ENCODE data around the gene CCSER2.
A peak's percentile ranks its signal among the peaks of the same experiment; 100 is the strongest.

Gene CCSER2

DNA sequence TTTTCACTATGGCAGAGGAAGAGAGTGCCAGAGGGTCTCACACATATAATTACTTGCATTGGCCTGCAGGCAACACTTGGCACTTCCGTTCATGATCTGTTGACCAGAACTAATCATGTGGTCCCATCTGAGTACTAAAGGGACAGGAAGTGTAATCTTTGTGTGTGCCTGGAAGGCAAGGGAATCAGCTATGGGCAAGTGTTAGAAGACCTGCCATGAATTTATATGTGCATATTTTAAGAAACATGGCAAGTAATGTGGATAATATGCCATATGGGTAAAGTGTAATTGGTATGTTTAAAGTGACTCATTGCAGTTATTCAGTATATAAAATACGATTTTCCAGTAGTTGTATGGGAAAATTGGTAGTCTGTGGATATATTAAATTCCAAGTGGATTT is 46.1 kb downstream of the CCSER2 start:
- TF ChIP-seq, protein P1, sequence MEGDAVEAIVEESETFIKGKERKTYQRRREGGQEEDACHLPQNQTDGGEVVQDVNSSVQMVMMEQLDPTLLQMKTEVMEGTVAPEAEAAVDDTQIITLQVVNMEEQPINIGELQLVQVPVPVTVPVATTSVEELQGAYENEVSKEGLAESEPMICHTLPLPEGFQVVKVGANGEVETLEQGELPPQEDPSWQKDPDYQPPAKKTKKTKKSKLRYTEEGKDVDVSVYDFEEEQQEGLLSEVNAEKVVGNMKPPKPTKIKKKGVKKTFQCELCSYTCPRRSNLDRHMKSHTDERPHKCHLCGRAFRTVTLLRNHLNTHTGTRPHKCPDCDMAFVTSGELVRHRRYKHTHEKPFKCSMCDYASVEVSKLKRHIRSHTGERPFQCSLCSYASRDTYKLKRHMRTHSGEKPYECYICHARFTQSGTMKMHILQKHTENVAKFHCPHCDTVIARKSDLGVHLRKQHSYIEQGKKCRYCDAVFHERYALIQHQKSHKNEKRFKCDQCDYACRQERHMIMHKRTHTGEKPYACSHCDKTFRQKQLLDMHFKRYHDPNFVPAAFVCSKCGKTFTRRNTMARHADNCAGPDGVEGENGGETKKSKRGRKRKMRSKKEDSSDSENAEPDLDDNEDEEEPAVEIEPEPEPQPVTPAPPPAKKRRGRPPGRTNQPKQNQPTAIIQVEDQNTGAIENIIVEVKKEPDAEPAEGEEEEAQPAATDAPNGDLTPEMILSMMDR (conservative IDR thresholded peaks at IDR 0.05) = no peak

DNA sequence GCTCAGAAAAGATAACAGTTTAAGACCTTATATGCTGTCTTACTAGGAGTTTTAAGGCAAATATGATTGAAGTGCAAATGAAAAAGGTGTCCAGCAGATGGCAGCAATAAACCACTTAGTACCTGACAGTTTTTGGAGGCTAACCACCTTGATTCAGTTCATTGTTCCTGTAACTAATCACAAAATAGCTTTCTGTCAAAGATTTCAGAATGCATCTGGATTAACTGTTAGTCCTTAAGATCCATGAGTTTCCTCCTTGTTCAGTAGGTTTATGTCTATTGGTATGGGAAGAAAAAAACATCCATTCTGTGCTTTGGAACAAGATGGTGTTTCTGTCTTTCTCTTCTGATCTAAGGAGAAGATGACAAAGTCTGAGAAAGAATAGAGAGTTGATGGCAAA is 46.6 kb downstream of the CCSER2 start:
- TF ChIP-seq, protein P1 (conservative IDR thresholded peaks at IDR 0.05) = peak; percentile 85
- no peak overlapping the region for H3K27ac ChIP-seq

More for the DNA sequence above, 46.1 kb downstream of the CCSER2 start:
- no peak overlapping the region for H3K27ac ChIP-seq

DNA sequence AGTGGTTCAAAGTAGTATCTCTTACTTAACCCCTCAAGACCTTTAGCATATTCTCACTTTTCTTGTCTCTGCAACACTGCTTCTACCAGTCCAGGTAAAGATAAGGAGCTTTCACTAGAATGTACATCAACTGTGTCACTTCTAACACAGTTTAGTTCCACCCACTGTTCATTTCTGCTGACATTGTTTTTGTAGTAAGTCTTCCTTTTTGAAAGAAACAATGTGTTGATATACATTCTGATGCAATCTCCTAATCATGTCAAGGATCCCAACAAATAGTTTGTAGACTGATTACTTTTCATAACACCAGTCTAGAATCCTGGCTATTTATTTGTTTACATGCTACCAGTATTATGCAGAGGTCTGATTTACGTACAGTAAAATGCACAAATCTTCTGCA is 47.5 kb downstream of the CCSER2 start:
- TF ChIP-seq, protein P1 (conservative IDR thresholded peaks at IDR 0.05) = no peak

DNA sequence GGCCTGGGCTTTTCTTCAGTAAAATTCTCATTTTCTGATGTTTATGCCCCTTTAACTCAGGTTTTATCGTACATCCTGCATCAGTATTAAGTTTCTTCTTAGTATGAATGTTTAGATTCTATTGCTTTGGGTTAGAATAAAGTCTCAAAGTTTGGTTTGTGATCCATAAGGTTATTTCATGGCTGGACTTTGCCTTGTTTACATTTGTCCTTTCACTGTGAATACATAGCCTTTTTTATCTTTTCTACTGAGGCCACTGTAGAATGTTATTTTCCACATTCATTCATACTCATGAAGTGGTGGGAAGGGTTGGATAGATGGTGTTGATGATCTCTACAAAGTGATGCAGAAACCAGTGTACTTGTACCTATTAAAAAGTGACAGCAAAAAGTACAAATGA is 59.8 kb downstream of the CCSER2 start:
- H3K27ac ChIP-seq = no peak overlapping the region
- TF ChIP-seq, protein P1 (conservative IDR thresholded peaks at IDR 0.05) = no peak

More for the DNA sequence above, 47.5 kb downstream of the CCSER2 start:
- H3K27ac ChIP-seq = no peak overlapping the region

DNA sequence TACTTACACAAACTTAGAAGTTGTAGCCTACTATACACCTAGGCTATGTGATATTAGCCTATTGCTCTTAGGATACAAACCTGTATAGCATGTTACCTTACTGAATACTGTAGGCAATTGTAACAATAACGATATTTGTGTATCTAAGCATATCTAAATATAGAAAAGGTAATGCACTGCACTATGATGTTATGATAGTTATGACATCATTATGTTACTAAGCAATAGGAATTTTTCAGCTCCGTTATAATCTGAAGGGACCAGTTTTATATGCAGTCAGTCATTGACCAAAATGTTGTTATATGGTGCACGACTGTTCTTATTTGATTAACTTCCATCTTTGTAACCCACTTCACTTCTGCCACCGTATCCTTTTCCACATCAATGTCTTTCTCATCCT is 62.0 kb downstream of the CCSER2 start:
- H3K27ac ChIP-seq = no peak overlapping the region
- TF ChIP-seq, protein P1 (conservative IDR thresholded peaks at IDR 0.05) = no peak

DNA sequence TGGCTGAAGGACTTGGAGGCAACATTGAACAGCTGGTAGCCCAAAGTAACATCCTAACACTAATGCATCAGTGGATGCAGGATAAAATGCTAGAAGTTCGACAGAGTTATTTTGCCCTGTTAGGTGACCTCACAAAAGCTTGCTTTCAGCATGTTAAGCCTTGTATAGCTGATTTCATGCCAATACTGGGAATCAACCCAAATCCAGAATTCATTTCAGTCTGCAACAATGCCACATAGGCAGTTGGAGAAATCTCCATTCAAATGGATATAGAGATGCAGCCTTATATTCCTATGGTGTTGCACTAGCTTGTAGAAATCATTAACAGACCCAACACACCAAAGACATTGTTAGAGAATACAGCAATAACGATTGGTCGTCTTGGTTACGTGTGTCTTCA is 62.9 kb downstream of the CCSER2 start:
- H3K27ac ChIP-seq = no peak overlapping the region
- TF ChIP-seq, protein P1 (conservative IDR thresholded peaks at IDR 0.05) = no peak

DNA sequence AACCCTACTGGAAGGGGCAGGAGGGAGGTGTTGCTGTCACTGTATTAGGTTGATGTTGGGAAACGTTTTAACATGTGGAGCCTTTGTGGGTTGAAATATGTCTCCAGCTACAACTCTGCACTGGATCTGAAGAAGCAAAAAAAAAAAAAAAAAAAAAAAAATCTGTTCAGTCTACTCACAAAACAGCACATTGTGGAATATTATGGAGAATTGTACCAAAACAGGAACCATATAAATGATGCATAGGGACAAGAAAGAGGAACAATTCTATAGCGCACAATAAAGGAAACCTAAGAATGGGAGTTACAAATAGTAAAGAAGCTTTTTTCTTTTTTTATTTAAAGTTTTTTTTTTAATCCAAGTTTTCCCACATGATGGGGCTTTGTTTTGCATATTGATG is 63.8 kb downstream of the CCSER2 start:
- TF ChIP-seq, protein P1 (conservative IDR thresholded peaks at IDR 0.05) = no peak
- H3K27ac ChIP-seq = no peak overlapping the region

DNA sequence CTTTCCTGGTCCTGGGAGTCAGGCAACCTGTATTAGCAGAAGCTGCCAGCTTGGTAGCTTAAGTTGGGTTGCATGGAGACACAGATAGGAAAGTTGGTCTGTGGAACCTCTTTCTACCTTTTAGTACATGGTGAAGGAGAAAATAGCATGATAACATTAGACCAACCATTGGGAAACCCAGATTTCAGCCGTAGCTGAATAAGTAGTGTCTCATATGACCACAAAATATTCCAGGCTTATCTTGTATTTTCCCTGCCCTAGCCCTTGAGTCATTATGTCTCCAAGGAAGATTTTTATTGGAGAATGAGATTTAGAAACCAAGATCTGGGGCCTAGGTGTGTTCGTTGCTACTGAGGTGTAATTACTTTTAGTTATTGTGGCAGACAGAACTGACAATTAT is 67.2 kb downstream of the CCSER2 start:
- no peak overlapping the region for H3K27ac ChIP-seq
- TF ChIP-seq, protein P1 (conservative IDR thresholded peaks at IDR 0.05) = no peak
